K562 (cell line): ENCODE data around the gene MARCHF5. TPM values are rescaled to one million over a fixed set of nuclear protein-coding genes. Genes with fewer than 3 reads are reported as not detected.

Source experiments
- BDP1 ChIP-seq: IDR thresholded peaks from 3 replicates; pipeline ENCODE4 v1.6.1; 2011; ENCODE audit not compliant: insufficient read length, insufficient read depth
- C11orf30 ChIP-seq: fragments of 450-650 bp; IDR thresholded peaks from 2 replicates; pipeline ENCODE4 v1.6.1; 2016; ENCODE audit warnings: low read depth, mild to moderate bottlenecking
- CREB3 ChIP-seq: fragments of 450-650 bp; conservative IDR thresholded peaks from 2 replicates; pipeline ENCODE4 v1.6.1; 2016; ENCODE audit warnings: missing genetic modification characterization, low read depth, mild to moderate bottlenecking, missing compliant biosample characterization, moderate library complexity
- ETV6 ChIP-seq, 3 experiments: fragments of 150-350 bp in 1 of 3; sonication (generic) in 1 of 3; formaldehyde crosslinking in 1 of 3; IDR thresholded peaks; 2 replicates each; pipeline versions ENCODE4 v1.6.1 to v1.8.0; 2014 to 2022; ENCODE audit warnings: borderline replicate concordance in 2 of 3, low read depth in 2 of 3, antibody characterized with exemption in 1 of 3, low read length in 1 of 3, mild to moderate bottlenecking in 1 of 3, missing genetic modification reagents in 1 of 3
- HEY1 ChIP-seq: fragments of 250-450 bp; sonication (Bioruptor Pico); IDR thresholded peaks from 2 replicates; pipeline ENCODE4 v1.5.0; 2020; ENCODE audit warnings: mild to moderate bottlenecking, moderate library complexity, borderline replicate concordance
- HMGN3 ChIP-seq: IDR thresholded peaks from 2 replicates; pipeline ENCODE4 v1.6.1; 2011; ENCODE audit warnings: borderline replicate concordance, low read depth, mild to moderate bottlenecking, mixed read lengths, low read length; ENCODE audit not compliant: insufficient read length; ENCODE audit errors: extremely low read depth
- NCOR1 ChIP-seq: fragments of 450-650 bp; IDR thresholded peaks from 2 replicates; pipeline ENCODE4 v1.6.1; 2016; ENCODE audit warnings: mild to moderate bottlenecking, moderate library complexity
- NFE2 ChIP-seq: IDR thresholded peaks from 2 replicates; pipeline ENCODE4 v1.6.1; 2014; ENCODE audit warnings: antibody characterized with exemption, low read depth
- POLR2AphosphoS5 ChIP-seq: IDR thresholded peaks from 2 replicates; pipeline ENCODE4 v1.6.1; 2011; ENCODE audit warnings: mild to moderate bottlenecking, low read depth, low read length, moderate library complexity; ENCODE audit not compliant: control insufficient read depth, insufficient read depth
- RBM22 ChIP-seq: fragments of 200-400 bp; formaldehyde crosslinking; IDR thresholded peaks from 2 replicates; pipeline ENCODE4 v1.6.1; 2018; ENCODE audit warnings: low read length, low read depth; ENCODE audit not compliant: poor library complexity, severe bottlenecking
- SP1 ChIP-seq: sonication (generic); formaldehyde crosslinking; IDR thresholded peaks from 2 replicates; pipeline ENCODE4 v1.8.1; 2022; ENCODE audit warnings: mild to moderate bottlenecking, missing genetic modification reagents
- TAF15 ChIP-seq: fragments of 200-400 bp; formaldehyde crosslinking; IDR thresholded peaks from 2 replicates; pipeline ENCODE4 v1.6.1; 2017; ENCODE audit warnings: mild to moderate bottlenecking, low read depth, low read length, moderate library complexity
- VEZF1 ChIP-seq: fragments of 200-800 bp; sonication (Bioruptor generic); IDR thresholded peaks from 2 replicates; pipeline ENCODE4 v1.6.1; 2017; ENCODE audit warnings: missing genetic modification characterization, missing compliant biosample characterization
- YY1 ChIP-seq, 3 experiments: IDR thresholded peaks; 2 replicates each; pipeline ENCODE4 v1.6.1; 2011; ENCODE audit warnings: low read length in 2 of 3, mild to moderate bottlenecking in 2 of 3, moderate library complexity in 2 of 3, borderline replicate concordance in 1 of 3, control low read depth in 1 of 3, low read depth in 1 of 3; ENCODE audit not compliant: insufficient read depth in 3 of 3, insufficient replicate concordance in 2 of 3, control insufficient read depth in 1 of 3, insufficient read length in 1 of 3; ENCODE audit errors: extremely low read depth in 1 of 3
- ZNF668 ChIP-seq: fragments of 250-450 bp; sonication (Bioruptor Pico); IDR thresholded peaks from 2 replicates; pipeline ENCODE4 v1.8.0; 2022; ENCODE audit warnings: mild to moderate bottlenecking, inconsistent platforms
- polyA plus RNA-seq, 8 experiments: library from polyadenylated mRNA; depleted of rRNA in 4 of 8; stranded (reverse) in 5 of 8; unstranded in 3 of 8; fragments of >200 nt; fragmentation: Nextera tagmentation in 2 of 8; fragmentation: Illumina TruSeq in 1 of 8; extraction: Ambion mirVana in 2 of 8; extraction: Trizol in 1 of 8; gene quantifications; 2 replicates each; pipeline versions ENCODE4 v1.2.1 to v1.2.3, GENCODE V29; 2011 to 2014; ENCODE audit warnings: inconsistent platforms in 1 of 8, missing spikeins in 1 of 8
- total RNA-seq, 7 experiments: library from RNA; depleted of rRNA in 6 of 7; stranded (reverse); fragments of >200 nt in 6 of 7; fragmentation: Illumina TruSeq in 2 of 7; extraction: Trizol in 2 of 7; gene quantifications; 2 replicates each; pipeline versions ENCODE4 v1.2.1 to v1.2.3, GENCODE V29; 2011 to 2021; ENCODE audit warnings: low replicate concordance in 1 of 7

Gene MARCHF5
- total and polyA plus RNA-seq, 9 of the 15 experiments (the other 6 are each of a cell fraction or from before 2014, with no cell fraction given) = 3.4 to 27.2 (median 11.5) TPM

- TF ChIP-seq VEZF1 (CRISPR knock-in tag) (no peak), POLR2AphosphoS5 (no peak), C11orf30 (peak; percentile 39; the same call in 1 of the 2 replicates), ZNF668 (no peak), CREB3 (no peak), HMGN3 (no peak), HEY1 (CRISPR knock-in tag) (no peak), ETV6 (IDR thresholded peaks at IDR 0.05; ENCODE audit: borderline replicate concordance in 1 of 2, low read depth in 2 of 2, low read length in 1 of 2) (no peak), ETV6 (CRISPR knock-in tag; IDR thresholded peaks at IDR 0.05; ENCODE audit: borderline replicate concordance) (no peak), RBM22 (no peak), NFE2 (0 out of 2 replicates have a peak, but pooled peaks have one; percentile 35), YY1 (IDR thresholded peaks at IDR 0.05; ENCODE audit: borderline replicate concordance in 1 of 3, control insufficient read depth in 1 of 3, extremely low read depth in 1 of 3, insufficient read depth in 3 of 3, insufficient read length in 1 of 3, insufficient replicate concordance in 2 of 3, low read depth in 1 of 3, low read length in 2 of 3) (no peak), SP1 (no peak), TAF15 (no peak), NCOR1 (no peak), BDP1 (no peak)
These were observed 38.0 kb downstream of the MARCHF5 start (continued) for GRCh38 chr10:92328993-92329392.
